Brain pericyte (primary cell): Measurements from ENCODE around the gene PPP2R2B.

ENCODE experiments used
- DNase-seq: peaks from one replicate; pipeline ENCODE4 v3.0.0-alpha.2; 2012; ENCODE audit warnings: low read depth, low spot score

Gene PPP2R2B

DNA sequence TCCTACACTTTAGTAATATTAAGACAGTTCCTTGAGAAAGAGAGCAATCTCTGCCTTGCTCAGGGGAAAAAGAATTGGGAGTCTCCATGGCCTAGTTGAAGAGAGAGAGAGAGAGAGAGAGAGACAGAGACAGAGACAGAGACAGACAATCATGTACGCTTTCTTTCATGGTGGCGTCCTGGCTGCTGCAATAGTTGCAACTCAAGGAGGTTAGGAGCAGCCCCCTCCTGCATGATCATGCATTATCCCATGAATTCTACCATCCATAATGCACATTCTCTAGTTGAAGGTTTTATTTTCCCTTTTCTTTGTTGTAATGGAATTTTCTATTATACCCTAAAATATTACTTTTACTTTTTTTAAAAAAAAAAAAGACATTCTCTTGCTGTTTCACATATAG lies 50.7 kb downstream of the PPP2R2B start:
- DNase-seq, result no peak

DNA sequence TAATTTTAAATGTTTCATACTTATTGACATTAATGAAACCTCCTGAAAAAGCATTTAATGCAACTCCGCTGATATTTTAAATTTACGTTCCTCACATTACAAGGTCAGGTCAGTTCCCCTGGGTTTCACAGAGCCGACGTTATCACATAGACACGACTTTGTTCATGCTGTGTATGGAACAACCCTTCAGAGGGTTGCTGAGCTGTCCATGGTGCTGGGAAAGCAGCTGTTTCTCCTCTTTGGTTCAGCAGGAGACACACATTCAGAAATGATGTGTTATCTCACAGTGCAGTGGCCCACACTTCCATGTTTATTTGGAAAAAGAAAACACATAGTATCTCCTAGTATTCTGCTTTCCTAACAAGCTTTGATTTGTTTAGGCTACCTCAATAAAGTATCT lies 53.5 kb downstream of the PPP2R2B start:
- no peak for DNase-seq

DNA sequence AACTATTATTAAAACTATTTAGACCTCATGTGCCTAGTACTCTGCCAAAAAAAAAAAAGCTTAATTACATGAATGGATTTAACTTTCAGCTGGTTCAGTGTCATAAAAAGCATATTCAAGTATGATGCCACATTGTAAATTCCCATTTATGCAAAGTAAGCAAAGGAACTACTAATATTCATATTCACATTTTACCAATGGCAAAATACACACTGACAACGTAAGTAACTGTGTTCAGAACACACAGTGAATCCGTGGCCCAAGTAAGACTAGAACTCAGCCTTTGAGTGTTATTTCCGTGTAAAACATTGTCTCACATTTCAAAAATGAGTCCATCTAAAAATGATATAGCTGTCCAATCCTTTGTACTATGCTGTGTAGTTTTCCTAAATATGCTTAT lies 56.8 kb downstream of the PPP2R2B start:
- DNase-seq, result no peak

DNA sequence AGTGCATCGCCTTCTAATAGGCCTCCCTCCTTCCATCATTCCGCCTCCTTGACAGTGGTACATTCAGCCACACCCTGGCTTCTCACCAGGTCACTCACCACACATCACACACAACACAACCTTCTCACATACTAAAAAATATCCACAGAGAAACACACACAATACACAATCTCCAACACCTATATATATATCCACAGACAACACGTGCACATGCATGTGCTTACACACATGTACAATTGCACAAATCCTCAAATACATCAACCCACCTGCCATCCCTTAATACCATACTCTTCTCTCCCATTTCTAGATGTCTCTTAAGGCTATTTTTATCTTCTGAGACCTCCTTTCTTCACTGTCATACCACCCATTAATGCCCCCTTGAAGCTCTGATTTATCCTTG lies 57.6 kb downstream of the PPP2R2B start:
- DNase-seq, result no peak

DNA sequence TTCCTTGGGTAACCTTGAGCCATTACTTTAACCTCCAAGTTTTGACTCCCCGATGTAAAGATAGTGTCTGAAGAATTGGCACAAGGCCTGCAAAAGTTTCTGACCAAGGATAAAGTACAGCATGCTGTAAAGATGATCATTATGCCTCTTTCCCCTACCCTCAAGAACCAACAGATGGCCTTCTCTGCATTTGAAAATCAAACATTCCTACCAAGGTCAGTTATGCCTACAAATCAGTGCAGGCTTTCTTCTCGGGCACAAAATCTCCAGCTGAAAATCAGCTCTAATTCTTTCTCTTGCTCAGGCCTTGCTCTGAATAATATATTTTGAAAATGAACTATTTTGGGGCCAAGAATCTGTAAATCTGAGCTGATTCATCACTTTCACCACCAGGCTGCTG lies 59.7 kb downstream of the PPP2R2B start:
- DNase-seq, result no peak

DNA sequence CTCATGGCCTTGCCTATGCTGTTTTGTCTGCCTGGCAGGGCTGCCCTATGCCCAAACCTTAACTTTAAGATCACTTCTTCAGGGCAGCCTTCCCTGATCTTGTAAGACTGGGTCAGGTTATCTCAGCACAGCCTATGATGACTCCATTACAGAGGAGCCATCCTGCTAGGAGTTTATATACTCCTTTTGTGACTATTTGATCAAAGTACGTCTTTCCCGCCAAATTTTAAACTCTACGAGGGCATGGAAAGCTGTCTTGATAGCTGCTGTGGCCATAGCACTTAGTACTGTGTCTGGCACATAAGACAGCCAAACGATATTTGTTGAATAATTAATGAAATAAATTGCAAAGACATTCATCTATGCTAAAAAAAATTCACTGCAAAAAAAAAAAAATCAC lies 60.6 kb downstream of the PPP2R2B start:
- DNase-seq, result no peak

DNA sequence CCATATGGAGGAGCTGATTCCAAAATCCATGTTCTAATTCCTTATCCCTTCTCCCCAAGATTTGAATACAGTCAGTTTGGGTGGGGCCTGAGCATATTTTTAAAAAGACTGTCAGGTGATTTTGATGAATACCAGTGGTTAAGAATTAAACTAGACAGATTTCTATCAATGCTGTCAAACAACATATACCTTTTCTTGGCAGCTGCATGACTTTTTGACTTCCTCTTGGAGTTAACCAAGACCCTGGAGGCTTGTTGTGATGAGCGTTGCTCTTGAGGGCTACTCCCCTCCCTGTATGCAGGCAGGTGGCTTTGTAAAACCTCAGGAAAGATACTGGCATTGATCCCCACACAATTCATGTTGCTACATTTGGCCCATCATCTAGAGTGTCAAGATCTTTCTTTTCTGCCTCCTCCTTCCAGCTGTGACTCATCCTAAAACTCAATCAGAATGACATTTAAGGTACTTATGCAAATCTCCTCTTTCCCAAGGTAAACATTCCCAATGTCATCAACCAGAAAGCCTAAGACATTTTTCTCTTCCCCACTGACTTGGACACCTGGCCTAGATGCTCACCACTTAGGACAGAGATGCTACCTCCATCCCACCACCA lies 61.7 kb downstream of the PPP2R2B start:
- DNase-seq, result no peak

DNA sequence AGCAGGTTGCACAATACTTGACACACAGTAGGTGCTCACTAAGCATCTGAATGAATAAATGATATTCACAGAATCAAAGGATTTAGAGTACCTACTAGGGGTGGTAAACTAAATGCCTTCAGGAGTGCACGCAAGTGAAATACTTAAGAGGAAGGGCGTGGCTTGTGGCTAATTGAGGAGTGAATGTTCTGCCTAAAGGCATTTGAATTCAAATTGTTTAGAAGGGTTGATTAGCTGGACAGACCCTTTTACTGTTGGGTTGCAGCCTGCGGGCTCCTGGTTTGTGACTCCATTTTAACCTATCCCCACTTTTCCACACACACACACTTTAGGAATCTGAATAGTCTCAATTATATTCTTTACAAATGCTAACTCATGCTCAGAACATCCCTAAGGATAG lies 63.1 kb downstream of the PPP2R2B start:
- DNase-seq, result no peak

DNA sequence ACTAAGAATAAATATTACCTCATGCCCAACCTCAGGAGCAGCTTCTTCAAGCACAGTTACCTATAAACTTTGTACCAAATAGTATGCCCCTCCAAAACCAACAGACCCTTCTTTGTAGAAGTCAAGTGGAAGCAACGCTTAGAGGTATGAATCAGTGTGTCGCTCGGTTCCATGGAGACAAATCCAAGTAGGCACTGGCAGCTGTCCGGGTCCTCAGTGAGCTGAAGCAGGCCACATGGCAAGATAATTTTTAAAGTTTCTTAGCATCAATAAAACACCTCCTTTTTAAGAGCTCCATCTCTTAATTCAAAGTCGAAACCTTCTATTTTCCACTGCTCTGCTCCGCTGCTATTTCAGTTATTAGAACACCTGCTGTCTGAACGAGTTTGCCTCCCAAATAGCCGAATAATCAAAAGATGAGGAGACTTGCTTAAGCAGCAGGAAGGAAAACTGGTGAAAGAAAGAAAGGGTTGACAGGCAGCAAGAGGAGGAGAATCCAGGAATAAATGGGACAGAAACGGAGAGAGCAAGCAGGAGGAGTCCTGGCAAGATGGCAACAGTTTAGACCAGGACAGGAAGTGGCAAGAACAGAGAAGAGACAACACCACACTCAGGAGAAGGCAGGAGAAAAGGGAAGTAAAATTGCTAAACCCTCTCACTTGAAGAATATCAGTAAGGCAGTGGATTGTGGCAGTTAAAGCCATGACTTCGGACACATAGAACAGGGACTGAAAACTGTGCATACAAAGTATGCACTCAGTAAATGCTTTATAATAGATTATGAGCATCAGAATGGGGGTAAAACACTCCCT lies 65.0 kb downstream of the PPP2R2B start:
- DNase-seq, result no peak

DNA sequence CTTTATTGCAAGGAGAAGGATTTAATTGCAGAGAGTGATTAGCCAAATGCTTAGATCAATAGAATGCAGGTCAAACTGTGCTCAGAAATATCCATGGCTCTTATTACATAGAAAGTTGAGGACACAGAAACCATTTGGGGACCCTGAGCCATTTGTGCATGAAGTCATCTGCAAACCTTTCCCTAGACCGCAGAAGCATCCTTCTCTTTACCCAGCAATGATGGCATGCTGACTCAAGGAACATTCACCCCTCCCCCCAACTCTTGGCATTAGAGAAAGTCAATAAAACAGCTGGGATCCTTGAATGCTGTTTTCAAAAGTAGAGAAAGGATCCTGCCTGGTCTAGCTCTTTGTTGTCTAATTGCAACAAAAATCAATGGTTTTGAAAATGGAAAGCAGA lies 73.5 kb downstream of the PPP2R2B start:
- DNase-seq, result no peak

DNA sequence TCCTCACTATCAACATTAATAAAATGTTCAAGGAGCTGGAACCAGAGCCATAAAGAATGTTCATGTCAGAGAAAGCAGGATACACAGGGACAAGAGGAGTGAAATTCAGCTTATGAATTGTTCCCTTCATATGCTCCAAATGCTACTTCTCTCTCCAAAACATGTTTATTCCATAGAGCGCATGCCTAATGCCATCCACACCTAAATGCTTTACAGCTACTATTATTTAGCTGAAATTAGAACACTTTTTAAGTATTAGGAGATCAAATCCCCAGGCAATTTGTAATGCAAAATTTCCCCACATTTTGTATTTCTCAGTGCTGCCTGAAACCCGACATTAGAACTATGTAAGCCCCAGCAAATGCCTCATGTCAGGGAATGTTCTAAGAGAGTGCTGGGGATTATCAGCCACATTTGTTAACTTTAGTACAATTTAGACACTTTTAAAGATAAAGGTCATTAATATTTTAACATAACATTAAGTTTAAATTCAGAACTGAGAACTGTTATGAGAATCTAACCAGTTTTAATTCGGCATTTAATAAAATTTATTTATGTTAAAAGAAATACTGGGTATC lies 75.5 kb downstream of the PPP2R2B start:
- DNase-seq, result no peak

DNA sequence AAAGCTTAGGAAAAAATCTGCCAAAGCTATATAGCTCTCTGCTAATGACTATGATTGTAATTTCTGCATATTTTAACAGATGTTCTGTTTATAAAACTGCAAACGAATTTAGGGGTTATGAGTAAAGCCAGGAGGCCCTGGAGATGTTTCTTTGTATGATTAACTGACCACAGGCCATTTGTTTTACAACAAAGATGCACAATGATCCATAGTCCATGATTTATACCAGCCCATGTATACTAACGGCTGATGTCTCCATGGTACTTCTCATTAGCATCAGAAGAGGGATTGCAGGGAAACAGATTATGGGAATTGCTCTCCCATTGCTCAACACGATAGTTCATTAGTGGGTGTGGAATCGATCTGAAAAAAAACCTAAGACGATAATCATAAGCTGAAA lies 78.9 kb downstream of the PPP2R2B start:
- no peak for DNase-seq

DNA sequence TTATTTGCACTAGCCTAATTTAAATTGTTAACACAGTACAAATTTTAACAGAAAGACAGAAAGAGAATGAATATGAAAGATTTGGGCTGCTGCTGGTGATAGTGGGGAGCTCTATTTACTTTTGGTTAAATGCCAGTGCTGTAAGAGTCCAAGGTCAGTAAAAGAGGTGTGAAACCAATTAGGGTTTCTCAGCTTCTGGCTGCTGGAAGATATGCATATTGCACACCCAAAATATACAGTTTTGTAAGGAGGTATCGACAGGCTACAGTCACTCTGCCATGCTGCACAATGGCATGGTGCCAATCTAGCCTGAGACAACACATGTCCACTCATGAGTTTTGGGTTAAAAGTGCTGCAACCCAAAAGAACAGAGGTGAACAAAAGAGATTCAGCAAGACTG lies 79.3 kb downstream of the PPP2R2B start:
- no peak for DNase-seq

DNA sequence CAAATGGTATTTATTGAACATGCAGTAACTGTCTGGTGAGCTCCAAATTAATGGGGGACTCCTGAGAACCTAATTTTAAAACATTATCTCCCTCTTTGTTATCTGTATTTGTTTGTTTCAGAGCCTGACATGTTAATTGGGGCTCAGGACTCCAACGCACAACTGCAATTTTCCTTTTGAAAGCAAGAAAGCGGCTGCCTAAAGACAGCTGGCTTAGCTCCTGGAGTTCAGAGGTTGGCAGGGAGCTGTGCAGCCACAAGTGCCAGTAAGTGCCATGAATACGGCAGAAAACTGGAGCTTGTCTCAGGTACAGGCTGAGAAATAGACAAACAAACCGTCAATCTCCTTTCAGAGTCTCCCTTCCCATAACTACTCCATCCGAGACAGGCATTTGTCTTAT lies 80.9 kb downstream of the PPP2R2B start:
- DNase-seq, result no peak

DNA sequence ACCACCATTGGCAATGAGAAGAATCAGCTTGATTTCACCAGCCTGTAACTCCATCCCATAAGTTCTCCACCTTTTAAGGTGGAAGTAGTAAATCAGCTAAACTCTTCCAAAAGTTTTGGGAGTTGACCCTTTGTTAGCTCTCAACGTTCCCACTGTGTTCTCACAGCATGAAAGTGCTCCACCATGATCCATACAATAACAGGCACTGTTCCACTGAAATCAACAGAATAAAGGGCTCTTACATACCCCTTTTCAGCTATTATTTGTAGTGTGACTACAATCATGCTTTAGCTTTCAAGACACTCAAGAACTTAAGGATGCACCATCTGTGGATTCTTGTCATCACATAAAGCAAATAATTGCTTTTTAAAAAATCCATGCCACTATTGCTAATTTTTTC lies 81.6 kb downstream of the PPP2R2B start:
- DNase-seq, result no peak

DNA sequence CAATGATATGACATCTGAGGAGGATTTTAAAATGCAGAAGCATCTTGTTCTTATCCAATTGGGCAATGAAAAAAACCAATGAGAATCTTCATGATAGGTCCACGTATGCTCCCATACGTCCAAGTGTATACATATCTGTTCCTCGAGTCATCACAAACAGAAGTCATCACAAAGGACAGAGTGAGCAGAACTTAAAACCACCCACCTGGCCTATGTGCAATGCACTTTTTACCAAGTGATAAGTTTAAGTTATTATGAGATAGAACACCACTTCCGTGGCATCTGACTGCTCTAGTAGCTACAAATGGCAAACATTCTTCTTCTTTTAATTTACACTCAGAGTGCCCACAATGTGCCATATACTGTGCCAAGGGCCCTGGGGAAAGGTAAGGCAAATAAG lies 82.4 kb downstream of the PPP2R2B start:
- DNase-seq, result no peak

DNA sequence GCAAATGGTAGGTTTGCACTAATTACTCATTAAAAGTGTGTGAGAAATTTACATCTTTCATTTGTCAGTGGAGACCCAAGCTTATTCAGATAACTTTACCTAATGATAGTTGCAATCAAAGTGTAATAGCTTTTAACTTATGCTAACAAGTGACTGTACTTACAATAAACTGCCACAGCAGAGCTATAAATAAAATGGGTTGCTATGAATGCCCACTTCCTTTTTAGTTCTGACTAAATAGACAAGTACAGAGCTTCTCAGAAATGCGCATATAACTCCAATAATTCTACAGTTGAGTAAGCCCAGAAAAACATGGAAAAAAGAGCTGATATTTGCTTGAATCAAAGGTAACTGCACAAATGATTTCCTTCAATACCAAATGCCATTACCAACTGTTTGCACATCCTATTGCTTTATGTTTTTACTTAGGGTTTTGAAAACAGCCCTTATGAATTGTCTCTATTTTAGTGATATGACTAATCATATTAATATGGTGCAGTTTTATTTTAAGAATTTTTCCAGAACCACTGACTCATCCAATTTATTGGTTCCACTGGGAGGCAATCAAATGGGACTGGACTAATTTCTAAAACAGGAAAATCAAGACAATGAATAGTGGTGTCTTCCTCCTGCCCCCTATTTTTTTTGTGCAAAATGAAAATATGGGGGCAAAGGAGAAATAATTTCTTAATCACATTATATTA lies 84.1 kb downstream of the PPP2R2B start:
- DNase-seq, result no peak

DNA sequence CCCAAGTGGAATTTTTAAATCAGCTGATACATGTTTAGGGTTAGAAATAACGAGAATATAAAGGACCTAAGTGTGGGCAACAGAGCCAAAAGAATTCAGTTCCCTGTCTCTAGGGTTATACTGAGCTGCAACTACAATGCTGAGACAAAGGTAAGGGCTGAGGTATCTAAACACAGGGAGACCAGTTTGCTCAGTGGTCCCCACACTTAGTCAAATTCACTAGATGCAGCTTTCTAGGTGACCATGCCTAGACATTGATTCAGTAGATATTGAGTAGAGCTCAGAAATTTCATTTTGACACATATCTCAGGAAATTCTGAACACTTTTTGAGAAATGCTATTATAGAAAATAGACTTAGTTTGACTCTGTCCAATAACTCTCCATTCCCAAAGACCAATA lies 84.8 kb downstream of the PPP2R2B start:
- DNase-seq, result no peak

DNA sequence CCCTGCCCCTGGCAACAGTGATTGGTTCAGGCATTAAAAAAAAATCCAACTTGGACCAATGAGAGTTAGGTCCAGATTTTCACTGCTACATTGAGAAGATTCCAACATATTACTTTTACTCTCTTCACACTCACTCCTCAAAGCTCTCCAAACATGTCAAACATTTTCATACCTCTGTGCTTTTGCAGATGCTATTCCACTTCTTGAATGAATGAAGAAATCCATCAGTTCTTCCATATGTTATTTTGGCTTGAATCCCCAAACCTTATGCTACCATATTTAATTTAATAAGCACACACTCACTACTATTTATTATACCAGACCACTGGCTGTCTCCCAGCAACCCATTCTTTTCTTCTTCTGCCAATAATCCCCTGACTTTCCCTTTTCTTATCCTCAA lies 87.1 kb downstream of the PPP2R2B start:
- DNase-seq, result no peak

DNA sequence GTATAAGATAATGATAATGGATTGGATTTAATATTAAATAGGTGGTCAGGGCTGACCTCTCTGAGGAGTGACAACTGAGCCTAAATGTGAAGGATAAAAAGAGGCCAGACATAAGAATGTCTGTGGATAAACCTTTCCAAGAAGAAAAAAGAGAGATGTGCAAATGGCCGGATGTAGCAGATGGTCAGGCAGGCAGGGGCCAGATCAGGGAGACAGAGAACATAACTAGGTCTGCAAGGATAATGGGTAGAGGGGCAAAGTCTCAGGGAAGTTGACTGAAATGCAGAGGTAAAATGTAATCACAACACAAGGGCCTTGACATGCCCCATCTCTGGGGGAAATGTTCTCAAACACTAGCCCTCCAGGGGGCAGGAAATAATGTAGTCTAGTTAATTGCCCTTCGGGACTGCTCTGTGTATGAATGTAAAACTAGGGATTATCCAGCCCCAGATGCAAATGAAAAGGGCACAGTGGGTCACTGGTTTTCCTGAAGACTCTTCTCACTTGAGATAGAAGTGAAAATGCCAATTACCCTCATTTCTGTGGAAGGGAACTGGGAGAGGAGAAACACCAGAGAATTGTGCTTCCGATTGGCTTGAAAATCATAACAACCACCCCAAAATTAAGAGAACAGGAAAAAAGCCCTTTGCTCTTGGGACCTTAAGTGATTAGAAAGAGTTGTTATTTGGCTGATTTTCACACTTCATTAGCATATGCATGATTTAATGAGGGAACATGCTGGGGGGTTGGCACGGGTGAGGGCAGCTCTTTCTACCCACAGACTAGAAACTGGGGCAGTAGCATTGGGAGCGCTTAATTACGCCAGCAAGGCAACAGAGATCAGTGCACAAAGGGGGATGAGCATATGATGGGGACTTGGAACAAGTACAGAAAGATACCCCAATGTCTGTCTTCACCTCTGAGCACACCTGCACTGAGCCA lies 88.6 kb downstream of the PPP2R2B start:
- DNase-seq, result no peak

DNA sequence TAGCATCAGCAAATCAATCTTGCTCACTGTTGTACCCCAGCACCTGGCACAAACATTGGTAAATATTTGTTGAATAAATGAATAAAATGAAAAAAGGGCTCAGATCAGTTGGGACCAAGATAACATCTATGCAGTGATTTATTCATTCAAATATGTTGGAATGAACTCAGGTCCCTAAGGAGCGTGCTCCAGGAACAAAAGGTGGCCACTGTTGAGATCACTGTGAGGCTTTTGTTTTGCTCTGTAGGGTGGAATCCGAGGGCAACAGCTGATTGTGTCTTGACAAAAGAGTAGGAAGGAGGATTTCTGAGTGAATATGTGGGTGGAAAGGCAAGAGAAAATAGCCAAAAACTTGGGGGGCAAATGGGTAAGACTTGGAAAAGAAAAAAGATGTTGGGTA lies 89.7 kb downstream of the PPP2R2B start:
- DNase-seq, result no peak

DNA sequence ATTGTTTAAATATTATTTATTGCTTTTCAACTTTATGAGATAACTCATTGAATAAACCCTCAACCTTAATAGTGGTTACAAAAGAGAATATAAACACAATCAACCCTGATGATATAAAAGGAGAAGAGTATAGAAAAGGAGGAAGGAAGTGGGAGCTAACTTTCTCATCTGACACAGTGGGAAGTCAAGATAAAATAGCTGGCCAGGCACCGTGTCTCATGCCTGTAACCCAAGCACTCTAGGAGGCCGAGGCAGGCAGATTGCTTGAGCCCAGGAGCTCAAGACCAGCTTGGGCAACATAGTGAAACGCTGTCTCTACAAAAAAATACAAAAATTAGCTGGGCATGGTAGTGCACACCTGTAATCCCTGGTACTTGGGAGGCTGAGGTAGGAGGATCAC lies 93.5 kb downstream of the PPP2R2B start:
- DNase-seq, result no peak
